DMS153 treated with DMSO at 0.1 percent for 48 hours (cell line): ENCODE data around the gene SMIM14.
"Not testable (repeated sequence)": the region's sequence is repeated elsewhere in the genome, so short reads cannot be mapped to it uniquely, and the experiment has no call there.

Source experiments
- DNase-seq: peaks from one replicate; lab custom pipeline; 2025; ENCODE audit not compliant: unreplicated experiment; lab: John Stamatoyannopoulos, UW

SMIM14 gene

DNA sequence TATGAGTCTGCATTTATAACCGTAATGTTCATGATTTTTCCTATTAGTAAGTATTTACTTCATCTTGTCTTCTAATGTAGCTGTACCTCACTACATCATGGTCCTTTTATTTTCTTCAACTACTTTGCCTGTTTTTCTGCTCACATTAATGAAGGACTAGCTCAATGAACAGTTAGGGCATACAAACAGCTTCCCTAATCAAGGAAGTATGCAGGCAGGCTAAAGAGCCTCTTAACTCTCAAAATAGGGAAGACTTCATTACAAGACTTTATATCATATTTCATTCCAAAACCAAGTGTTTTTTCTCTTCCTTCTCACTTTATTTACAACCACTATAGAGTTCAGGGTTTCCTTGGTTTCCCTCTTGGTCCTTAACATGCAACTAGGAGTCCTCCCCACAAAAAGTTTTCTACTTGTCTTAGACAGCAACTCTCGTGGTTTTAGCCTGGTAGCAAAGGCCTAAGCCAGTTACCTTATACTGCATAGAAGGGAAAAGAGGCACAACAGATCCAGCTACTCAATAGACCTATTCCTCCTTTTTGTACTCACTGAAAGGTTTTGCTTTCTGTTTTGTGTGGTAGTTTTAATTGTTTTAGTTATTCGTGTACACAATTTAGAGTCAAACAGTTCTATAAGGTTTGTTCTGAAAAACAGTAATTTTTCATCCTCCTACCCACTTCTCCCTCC, 40.8 kb downstream of the SMIM14 start:
- no peak for DNase-seq

DNA sequence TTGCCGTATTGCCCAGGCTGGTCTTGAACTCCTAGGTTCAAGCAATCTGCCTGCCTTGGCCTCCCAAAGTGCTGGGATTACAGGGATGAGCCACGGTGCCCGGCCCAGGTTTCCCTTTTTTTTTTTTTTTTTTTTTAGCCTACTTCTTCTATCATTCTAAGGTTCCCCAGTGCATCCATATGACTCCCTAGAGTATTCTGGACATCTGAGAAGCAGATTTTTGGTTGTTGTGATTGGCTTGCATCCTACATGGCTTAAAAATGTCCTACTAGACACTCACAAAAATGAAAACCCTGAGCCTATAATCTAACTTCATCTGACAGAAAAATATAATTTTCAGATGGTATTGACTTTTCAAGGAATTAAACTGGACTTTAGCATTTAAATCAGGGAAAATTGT, 41.7 kb downstream of the SMIM14 start:
- no peak for DNase-seq

DNA sequence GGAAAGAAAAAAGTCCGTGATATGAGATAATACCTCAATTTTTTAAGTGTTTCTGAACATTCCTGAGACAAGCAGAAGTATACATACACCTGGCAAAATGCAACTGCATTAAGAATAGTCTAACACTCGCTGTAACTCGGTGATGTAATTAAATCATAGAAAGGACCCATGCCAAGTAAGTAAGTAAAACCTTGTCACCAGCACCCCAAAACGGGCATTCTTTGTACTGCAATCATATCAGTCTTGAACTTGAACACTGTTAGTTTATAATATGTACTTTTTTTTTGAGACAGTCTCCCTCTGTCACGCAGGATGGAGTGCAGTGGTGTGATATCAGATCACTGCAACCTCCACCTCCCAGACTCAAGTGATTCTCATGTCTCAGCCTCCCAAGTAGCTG, 47.4 kb downstream of the SMIM14 start:
- DNase-seq, result no peak

DNA sequence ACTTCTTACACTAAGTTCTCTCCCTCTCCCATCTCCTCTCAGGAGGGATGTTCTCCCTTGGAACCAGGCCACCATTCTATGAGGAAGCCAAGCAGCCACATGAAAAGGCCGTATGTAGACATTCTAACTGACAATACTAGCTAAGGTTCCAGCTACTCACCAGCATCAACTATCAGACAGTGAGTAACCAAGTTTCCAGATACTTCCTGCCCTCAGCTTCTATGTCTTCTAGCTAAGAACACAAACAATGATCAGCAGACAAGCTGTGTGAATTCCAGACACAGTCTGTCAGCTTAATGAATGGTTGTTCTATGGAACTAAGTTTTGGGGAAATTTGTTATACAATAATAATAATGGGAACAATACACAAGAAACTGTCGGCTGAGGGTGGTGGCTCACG, 50.8 kb downstream of the SMIM14 start:
- DNase-seq, result no peak

DNA sequence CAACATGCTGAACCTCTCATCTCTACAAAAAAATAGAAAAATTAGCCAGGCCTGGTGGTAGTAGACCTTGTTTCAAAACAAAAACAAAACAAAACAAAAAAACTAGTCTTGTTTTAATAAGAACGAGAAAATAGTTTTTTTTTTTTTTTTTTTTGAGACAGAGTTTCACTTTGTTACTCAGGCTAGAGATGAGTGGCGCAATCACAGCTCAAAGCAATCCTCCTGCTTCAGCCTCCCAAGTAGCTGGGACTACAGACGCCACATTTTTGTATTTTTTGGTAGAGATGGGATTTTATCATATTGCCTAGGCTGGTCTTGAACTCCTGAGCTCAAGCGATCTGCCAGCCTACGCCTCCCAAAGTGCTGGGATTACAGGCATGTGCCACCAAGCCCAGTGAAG, 63.7 kb downstream of the SMIM14 start:
- no peak for DNase-seq

DNA sequence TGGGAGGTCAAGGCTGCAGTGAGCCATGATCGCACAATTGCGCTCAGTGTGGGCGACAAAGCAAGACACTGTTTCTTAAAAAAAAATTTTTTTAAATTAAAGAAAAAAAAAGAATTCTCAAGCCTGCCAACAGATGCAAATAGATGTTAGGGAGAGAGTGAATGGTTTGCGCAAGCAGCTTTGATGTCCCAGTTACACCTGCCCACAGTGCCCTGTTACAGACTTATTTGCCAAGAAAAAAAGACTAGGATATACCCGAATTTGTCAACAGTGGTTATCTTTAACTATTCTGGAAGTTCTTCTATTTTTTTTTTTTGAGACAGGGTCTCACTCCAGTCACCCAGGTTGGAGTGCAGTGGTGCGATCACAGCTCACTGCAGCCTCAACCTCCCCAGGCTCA, 67.2 kb downstream of the SMIM14 start:
- no peak for DNase-seq

DNA sequence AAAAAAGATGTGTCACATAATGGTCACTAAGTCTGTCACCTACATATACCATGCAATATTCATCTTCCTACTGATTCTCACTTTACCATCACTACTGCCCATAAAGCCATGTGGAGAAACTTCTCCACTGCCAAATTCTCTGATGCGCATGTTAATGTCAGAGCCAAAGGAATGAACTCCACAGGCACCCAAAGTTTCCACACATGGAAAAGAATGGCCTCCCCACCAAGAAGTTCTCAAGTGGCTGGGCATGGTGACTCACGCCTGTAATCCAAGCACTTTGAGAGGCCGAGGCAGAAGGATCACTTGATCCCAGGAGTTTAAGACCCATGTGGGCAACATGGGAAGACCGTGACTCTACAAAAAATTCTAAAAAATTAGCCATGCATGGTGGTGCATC, 67.6 kb downstream of the SMIM14 start:
- no peak for DNase-seq

DNA sequence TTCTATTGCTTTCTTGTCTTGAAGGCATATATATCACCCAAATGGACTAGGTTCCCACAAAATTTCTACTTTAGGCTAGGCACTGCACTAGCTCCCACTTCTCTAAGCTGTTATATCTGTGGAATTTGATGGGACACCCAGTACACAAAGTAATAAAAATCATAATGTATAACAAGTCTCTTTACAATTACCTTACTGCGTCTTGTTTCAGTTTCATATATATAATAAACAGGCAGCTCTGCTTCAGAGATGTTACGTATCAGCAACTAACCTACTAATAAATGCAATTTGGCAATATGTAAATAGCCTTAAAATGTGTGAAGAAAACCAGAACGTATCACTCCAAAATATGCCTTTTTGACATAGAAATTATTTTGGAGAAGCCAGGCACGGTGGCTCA, 69.5 kb downstream of the SMIM14 start:
- DNase-seq, result no peak

DNA sequence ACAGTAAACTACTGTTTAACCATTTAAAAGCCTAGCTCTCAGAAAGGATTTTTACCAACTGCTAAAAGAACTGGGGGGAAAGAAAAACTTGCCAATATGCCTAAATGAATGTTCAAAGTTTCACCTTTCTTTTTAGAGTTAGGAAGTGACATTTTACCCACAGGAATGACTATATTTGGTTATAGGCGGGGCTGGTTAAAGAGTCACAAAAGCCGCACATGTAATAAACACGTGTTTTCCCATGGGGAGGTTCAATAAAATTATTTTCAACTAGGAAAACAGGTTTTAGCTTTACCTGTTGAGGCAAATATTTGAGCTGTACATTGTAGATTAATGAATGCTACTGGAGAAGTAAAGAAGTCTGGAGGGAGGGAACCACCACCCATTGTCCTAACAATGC, 69.9 kb downstream of the SMIM14 start:
- DNase-seq, result no peak

DNA sequence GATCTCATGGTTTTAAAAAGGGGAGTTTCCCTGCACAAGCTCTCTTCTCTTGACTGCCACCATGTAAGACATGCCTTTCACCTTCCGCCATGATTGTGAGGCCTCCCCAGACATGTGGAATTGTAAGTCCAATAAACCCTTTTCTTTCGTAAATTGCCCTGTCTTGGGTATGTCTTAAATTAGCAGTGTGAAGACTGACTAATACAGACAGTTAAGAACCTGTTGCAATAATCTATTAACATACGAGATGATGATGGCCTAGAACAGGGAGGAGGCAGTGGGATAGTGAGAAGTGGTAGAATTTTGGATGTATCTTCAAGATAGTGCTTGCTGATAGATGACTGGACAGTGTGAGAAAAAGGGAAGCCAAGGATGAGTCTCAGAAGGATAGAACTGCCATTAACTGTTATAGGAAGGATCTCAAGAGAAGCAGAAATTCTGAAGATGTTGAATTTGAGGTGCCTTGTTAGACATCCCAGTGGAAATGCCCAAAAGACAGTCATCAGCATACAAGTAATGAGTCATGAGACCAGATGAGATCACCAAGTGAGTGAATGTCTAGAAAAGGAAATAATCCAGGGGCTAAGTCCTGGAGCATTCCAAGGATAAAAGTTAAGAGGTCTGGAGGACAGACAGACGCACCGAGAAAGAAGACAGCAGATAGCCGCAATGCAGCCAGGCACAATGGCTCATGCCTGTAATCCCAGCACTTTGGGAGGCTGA, 72.6 kb downstream of the SMIM14 start:
- no peak for DNase-seq

DNA sequence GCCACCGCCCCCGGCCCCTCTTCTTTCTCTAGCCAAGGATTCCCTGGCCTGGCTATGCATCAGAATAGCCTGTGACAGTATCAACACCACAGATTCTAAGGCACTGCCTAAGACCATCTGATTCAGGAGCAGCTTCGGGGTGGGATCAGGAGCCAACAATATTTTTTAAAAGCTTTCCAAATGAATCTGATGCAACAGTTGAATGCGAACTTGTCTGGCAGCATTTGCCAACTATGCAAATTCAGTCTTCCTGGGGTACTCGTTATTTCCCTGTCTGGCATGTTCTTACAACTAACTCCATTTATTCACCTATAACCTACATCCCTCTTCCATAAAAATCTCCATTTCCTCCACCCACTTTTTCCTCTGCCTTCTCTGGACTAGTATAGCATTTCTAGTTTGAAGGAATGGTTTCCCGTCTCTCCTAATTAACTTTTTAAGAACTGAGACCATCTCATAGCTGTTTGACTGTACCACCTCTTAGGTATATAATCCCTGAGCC, 75.3 kb downstream of the SMIM14 start:
- no peak for DNase-seq

DNA sequence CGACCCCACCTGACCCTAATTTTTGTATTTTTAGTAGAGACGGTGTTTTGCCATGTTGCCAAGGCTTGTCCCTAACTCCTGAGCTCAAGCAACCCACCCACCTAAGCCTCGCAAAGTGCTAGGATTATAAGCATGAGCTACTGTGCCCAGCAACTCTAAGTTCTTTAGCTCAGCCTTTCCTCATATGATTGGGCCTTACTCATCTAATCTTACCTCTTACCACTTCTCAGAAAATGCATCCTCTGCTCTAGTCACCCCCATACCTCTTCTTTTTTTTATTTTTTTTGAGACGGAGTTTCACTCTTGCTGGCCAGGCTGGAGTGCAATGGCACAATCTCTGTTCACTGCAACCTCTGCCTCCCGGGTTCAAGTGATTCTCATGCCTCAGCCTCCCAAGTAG, 75.9 kb downstream of the SMIM14 start:
- no peak for DNase-seq

DNA sequence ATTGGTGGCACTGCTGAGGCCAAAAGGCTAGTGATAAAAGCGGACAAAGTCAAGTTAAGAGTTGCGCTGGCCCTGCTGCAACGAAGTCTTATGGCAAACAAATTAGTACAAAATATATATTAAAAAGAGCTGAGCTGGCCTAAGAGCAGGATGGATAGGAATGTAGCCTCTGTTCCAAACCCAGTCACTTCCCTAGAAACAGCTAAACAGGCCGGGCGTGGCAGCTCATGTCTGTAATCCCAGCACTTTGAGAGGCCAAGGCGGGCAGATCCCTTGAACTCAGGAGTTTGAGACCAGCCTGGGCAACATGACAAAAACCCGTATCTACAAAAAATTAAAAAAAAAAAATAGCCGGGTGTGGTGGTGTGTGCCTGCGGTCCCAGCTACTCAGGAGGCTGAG, 79.0 kb downstream of the SMIM14 start:
- no peak for DNase-seq

DNA sequence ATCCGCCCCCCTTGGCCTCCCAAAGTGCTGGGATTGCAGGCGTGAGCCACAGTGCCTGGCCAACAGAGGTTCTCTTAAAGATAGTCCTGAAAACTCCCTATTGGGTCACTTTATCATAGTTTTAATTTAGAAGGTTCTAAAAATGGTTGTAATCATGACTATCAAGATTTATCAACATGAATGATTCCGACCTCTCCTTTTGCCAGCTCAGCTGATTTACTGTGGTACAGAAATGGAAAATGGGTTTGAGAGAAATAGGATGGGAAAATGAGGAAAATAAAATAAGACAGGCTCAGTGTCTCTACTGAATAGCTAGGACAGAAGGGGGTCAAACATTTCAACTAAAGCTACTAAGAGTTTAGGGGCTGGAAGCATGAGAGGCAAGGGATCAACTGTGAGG, 83.2 kb downstream of the SMIM14 start:
- no peak for DNase-seq

DNA sequence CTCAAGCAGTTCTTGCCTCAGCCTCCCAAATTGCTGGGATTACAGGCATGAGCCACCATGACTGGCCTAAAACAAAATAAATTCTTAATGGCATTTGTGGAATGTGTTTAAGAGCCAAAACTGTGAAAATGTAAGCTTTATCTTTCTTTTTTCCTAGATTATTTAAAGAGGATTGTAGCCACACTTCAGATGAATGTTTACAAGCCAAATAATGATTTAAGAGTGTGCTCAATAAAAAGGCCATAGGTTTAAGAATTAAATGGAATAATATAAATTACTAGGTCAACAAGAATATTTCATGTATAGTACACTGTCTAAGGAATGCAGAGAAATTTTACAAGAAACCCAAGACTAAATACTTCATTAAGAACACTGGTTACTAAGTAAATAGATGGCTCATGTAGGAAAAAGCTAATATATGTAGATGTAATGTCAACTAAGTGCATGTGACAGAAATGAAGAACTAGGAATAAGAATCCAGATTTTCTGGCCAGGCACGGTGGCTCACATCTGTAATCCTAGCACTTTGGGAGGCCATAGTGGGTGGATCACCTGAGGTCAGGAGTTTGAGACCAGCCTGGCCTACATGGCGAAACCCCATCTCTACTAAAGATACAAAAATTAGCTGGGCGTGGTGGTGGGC, 90.1 kb downstream of the SMIM14 start:
- DNase-seq, result no peak

DNA sequence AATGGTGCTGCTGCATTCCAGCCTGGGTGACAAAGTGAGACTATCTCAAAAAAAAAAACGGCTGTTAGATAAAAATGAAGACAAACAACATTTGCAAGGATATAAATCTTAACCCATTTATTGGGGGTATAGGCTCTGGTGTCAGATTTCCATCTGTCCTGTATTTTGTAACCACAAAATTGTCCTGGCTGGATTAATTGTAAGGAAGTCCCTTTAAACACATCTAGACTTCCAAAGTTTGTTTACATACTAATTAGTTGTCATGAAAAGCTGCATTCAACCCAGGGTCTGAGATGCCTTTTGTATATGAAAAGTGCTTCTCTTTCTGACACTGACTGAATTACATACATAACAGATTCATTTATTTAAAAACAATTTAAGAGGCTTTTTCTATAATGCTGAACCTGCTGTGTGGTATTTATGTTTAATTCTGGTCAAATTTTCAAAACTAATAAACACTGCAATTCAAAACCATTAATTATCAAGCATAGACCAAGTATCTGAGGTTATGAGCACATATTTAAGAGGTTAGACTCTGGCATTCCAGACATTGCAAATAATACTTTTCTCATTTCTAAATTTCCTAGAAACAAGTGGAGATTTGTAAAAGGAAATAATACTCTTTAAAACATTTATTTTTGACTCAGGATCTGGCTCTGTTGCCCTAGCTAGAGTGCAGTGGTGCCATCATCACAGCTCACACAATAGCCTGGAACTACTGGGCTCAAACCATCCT, 93.9 kb downstream of the SMIM14 start:
- DNase-seq, result peak; percentile 5

DNA sequence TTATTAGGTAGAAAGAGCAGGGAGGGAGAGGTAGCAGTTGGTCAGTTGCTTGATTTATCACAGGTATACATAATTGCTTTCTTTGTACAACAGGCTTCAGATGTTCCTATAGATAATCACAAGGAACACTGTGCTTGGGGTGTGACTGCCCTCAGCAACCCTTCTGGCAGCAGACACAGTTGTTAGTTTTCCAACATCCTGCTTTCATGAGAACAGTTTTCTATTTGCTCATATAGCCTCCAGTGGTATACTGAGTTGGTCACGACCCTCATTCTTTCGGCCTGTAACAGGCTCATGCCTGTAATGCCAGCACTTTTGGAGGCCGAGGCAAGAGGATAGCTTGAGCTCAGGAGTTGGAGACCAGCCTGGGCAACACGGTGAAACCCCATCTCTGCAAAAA, 94.6 kb downstream of the SMIM14 start:
- DNase-seq, result not testable (repeated sequence)

DNA sequence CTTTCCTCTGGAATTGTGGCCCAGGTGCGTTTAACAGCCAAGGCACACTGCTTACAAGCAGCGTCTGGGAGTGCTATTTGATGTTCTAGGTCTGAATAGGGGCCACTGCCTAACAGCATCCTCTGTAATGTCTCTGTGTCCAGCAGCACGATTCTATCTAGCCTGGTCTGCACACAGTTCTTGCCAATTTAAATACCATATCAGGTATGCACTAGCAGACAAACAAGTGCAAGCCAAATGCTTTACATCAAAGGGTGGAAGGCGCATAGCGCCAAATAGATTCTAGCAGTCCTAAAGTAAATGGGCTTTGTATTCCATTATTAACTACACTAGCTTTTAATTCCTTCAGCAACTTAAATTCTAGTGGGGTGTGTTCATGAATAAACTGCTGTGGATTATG, 95.6 kb downstream of the SMIM14 start:
- DNase-seq, result no peak

DNA sequence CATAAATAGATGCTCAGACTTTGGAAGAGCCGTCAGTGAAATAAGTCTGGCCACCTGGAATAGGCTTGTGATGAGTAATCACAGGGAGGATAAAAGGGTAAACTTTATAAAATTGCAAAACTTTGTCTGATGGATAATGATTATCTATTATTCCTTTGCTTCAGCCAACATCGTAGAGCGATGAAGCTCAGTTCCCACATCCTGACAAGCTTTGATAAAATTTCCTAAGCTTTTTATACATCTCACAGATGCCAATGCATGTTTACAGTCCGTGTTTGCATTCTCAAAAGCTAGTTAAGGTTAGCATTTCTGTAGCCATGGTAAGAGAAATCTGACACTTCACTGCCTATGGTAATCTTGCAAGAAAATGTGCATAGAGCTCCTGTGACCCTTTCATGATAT, 96.1 kb downstream of the SMIM14 start:
- no peak for DNase-seq

DNA sequence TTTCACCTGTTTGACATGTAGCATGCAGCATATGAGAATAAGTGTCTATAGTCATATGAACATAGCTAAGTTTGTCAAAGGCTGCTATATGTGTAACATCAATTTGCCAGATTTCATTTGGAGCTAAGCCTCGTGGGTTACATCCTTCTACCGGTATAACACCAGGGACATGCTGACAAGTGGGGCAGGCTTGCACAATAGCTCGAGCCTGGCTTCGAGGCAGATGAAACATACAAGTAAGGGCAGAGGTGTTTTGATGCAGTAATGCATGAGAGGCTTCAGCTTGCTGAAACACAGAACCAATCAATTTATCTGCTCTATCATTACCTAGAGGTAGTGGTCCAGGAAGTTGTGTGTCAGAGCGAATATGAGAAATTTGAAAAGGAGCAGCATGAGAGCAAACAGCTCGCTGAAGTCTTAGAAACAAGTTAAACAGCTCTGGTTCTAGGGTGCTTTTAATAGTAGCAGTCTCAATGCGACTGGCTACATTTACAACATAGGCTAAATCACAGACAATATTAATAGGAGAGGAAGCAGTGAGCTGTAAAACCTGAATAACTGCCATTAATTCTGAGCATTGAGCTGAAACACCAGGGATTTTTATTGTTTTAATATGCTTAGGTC, 96.6 kb downstream of the SMIM14 start:
- DNase-seq, result no peak

DNA sequence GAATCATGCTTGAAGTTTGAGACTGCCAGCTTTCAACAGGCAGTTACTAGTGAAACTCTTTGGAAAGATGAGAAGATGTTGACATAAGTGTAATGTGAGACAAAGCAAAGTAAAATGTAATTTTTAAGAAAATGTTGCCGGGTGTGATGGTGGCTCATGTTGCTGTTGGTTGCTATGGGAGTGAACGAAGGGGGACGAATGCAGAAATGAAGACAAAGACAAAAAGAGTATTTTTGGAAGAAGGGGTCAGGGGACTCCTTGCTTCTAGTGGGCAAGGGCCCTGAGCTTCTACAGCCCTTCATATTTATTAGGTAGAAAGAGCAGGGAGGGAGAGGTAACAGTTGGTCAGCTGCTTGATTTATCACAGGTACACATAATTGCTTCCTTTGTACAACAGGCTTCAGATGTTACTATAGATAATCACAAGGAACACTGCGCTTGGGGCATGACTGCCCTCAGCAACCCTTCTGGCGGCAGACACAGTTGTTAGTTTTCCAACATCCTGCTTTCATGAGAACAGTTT, 99.5 kb downstream of the SMIM14 start:
- no peak for DNase-seq
